Vagina (tissue), 2 donors: ENCODE measurements around the gene SELENOS. TPM values are rescaled to one million over a fixed set of nuclear protein-coding genes. Genes with fewer than 3 reads are reported as not detected.

Experiments
- DNase-seq, 2 donors: peaks; one replicate each; pipeline ENCODE4 v3.0.0-alpha.2; 2017; ENCODE audit errors: extremely low spot score in 2 of 2
- H3K27ac ChIP-seq: fragments of 200-600 bp; sonication (generic); one replicate; pipeline ENCODE4 v1.5.1; 2019
- H3K27me3 ChIP-seq: fragments of 200-600 bp; sonication (generic); one replicate; pipeline ENCODE4 v1.5.1; 2019
- H3K36me3 ChIP-seq, 2 donors: fragments of 200-600 bp; sonication (generic); one replicate each; pipeline ENCODE4 v1.5.1; 2017 to 2019
- H3K4me1 ChIP-seq: fragments of 200-600 bp; sonication (generic); one replicate; pipeline ENCODE4 v1.5.1; 2019
- H3K4me3 ChIP-seq, 2 donors: fragments of 200-600 bp; sonication (generic); 1 replicate in 1 of 2; 2 replicates in 1 of 2; pipeline ENCODE4 v1.5.1; 2016 to 2019
- H3K9me3 ChIP-seq: fragments of 200-600 bp; sonication (generic); one replicate; pipeline ENCODE4 v1.5.1; 2019
- POLR2A ChIP-seq, 2 donors: fragments of 450-650 bp; IDR thresholded peaks; one replicate each; pipeline ENCODE4 v1.6.1; 2017; ENCODE audit warnings: antibody characterized with exemption in 2 of 2, mild to moderate bottlenecking in 2 of 2, moderate library complexity in 2 of 2
- POLR2AphosphoS5 ChIP-seq, 2 donors: sonication (generic); formaldehyde crosslinking; IDR thresholded peaks; one replicate each; pipeline ENCODE4 v1.9.0; 2017; ENCODE audit warnings: antibody characterized with exemption in 2 of 2, mild to moderate bottlenecking in 2 of 2, low read depth in 1 of 2; ENCODE audit not compliant: insufficient read depth in 1 of 2
- intact Hi-C: fragments of 100-400 bp; cut with DNase I; formaldehyde crosslinking; loops from one replicate; pipeline ENCODE4 v1.15.1; 2023
- total RNA-seq: library from RNA; depleted of rRNA; stranded (reverse); fragments of >200 nt; gene quantifications from one replicate; pipeline ENCODE4 v1.2.3, GENCODE V29; 2016
- TF ChIP-seq, protein P1 (sequence below), 3 experiments: fragments of 450-650 bp in 2 of 3; fragments of 200-600 bp in 1 of 3; sonication (generic) in 1 of 3; IDR thresholded peaks; one replicate each; pipeline ENCODE4 v1.5.1; 2017 to 2019; ENCODE audit warnings: antibody characterized with exemption in 3 of 3, mild to moderate bottlenecking in 2 of 3, moderate library complexity in 2 of 3

The SELENOS gene, protein sequence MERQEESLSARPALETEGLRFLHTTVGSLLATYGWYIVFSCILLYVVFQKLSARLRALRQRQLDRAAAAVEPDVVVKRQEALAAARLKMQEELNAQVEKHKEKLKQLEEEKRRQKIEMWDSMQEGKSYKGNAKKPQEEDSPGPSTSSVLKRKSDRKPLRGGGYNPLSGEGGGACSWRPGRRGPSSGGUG
- 47.6 TPM for total RNA-seq

DNA sequence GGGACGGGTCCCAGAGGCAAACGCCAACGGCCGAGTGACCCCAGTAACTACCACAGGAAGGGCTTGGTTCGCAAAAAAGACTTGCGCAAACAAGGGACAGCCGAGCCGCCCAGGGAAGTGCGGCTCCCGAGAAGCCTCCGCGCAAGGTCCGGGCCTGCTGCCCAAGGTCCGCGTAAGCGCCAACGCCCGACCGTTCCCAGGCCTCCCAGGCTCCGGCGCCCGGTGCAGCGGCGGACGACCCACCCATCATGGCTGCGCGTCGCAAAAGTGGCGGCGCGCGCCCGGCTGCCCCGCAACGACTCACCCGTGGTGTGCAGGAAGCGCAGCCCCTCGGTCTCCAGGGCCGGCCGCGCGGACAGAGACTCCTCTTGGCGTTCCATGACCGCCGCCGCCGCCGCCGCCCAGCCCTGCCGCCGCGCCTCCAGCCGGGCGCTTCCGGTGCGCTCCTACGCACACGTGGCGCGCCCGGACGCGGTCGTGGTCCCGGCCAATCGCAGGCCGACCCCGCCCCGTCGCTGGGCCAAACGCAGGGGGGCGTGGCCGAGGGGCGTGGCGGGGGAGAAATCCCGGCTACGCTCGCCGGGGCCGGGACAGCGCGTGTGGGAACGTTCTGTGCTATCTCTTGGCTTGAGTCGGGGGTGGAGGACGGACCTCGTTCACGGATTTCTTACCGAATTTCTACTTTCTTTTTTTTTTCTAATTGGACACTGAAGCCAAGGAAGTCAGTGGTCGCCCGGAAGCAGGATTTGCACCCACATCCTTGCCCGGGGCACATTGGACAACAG lies at the start of gene SELENOS:
Gene SELENOS, minus strand, starts transcription at position 448 of the 785 bp plus-strand sequence. Its CDS starts 68 bp downstream, at position 380.
- peak within 1 kb of the TSS; percentile 87 to 94 for H3K4me3 ChIP-seq
- DNase-seq: no peak
- H3K4me1 ChIP-seq: peaks cover 19% of the 10 kb centered on the region
- H3K9me3 ChIP-seq: no peaks in the 10 kb centered on the region
- no peaks in the 10 kb centered on the region for H3K27me3 ChIP-seq
- peak within 1 kb of the TSS; percentile 82 for H3K27ac ChIP-seq
- H3K36me3 ChIP-seq: peaks cover 0 to 46% of the 10 kb centered on the region in 2 donors
- TF ChIP-seq, protein P1, sequence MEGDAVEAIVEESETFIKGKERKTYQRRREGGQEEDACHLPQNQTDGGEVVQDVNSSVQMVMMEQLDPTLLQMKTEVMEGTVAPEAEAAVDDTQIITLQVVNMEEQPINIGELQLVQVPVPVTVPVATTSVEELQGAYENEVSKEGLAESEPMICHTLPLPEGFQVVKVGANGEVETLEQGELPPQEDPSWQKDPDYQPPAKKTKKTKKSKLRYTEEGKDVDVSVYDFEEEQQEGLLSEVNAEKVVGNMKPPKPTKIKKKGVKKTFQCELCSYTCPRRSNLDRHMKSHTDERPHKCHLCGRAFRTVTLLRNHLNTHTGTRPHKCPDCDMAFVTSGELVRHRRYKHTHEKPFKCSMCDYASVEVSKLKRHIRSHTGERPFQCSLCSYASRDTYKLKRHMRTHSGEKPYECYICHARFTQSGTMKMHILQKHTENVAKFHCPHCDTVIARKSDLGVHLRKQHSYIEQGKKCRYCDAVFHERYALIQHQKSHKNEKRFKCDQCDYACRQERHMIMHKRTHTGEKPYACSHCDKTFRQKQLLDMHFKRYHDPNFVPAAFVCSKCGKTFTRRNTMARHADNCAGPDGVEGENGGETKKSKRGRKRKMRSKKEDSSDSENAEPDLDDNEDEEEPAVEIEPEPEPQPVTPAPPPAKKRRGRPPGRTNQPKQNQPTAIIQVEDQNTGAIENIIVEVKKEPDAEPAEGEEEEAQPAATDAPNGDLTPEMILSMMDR (IDR thresholded peaks at IDR 0.05): peak in 1 of 3 experiments; percentile 28
- TF ChIP-seq POLR2AphosphoS5 (IDR thresholded peaks at IDR 0.05; ENCODE audit: insufficient read depth in 1 of 2, low read depth in 1 of 2) (peak in 1 of 2 donors; percentile 77), POLR2A (IDR thresholded peaks at IDR 0.05) (peak in 1 of 2 donors; percentile 93)
- intact Hi-C loops: no loop called here

DNA sequence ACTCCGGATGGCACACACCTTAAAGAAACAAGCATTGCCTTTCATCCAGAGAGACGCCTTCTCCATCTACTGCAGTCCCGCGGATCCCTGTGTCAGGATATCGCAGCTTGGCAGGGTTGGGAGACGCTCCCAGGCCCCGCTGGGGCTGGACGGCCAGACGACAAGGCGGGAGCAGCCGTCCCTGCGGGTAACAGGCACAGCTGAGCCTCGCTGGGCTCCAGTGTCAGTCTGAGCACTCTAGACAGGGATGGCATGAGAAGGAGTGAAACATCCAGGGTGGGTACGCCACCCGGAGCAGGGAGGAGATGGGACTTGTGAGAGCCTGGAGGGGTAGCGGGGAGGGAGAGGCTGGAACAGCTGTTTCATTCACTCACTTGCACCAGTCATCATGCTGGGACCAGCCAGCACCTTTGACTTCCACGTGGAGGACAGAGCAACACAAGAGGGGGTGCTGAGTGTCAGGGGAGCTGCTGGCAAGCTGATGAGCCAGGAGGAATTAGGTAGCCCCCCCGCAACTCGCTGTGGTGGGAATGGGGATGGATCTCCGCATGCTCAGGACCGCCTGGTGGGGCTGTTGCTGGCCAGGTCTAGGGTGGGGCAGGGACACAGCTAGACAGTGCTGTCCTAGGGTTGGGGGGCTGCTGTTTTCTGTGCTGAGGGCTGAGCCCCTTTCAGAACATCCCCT lies 49.3 kb upstream of the SELENOS start:
- Histone ChIP-seq H3K36me3 (no peaks in the 10 kb centered on the region), H3K4me1 (no peaks in the 10 kb centered on the region), H3K4me3 (no peak overlapping the region), H3K9me3 (no peaks in the 10 kb centered on the region), H3K27me3 (no peaks in the 10 kb centered on the region), H3K27ac (no peak overlapping the region)
- TF ChIP-seq POLR2A (IDR thresholded peaks at IDR 0.05): no peak
- TF ChIP-seq, protein P1 (IDR thresholded peaks at IDR 0.05): no peak
- TF ChIP-seq POLR2AphosphoS5 (IDR thresholded peaks at IDR 0.05; ENCODE audit: insufficient read depth in 1 of 2, low read depth in 1 of 2): no peak
- DNase-seq: no peak
- intact Hi-C loops: no loop called here

DNA sequence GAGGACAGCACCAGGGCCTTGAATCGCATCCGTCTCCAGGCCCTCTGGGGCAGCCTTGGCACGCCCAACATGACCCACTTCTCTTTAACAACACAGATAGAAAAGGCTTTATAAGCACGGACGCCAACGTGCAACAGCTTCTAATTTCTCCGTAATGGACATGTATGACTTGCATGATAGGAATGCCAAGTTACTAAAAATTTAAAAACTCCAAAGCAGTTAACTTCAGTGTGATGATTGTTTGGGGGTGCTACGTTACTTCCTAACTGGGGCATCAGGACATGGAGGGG lies 48.7 kb upstream of the SELENOS start:
- intact Hi-C loops: no loop called here
- no peaks in the 10 kb centered on the region for H3K9me3 ChIP-seq
- no peaks in the 10 kb centered on the region for H3K4me1 ChIP-seq
- no peak overlapping the region for H3K4me3 ChIP-seq
- H3K27me3 ChIP-seq: no peaks in the 10 kb centered on the region
- no peak for DNase-seq
- TF ChIP-seq POLR2AphosphoS5 (IDR thresholded peaks at IDR 0.05; ENCODE audit: insufficient read depth in 1 of 2, low read depth in 1 of 2): no peak
- TF ChIP-seq, protein P1 (IDR thresholded peaks at IDR 0.05): no peak
- TF ChIP-seq POLR2A (IDR thresholded peaks at IDR 0.05): no peak
- no peak overlapping the region for H3K27ac ChIP-seq
- H3K36me3 ChIP-seq: no peaks in the 10 kb centered on the region

DNA sequence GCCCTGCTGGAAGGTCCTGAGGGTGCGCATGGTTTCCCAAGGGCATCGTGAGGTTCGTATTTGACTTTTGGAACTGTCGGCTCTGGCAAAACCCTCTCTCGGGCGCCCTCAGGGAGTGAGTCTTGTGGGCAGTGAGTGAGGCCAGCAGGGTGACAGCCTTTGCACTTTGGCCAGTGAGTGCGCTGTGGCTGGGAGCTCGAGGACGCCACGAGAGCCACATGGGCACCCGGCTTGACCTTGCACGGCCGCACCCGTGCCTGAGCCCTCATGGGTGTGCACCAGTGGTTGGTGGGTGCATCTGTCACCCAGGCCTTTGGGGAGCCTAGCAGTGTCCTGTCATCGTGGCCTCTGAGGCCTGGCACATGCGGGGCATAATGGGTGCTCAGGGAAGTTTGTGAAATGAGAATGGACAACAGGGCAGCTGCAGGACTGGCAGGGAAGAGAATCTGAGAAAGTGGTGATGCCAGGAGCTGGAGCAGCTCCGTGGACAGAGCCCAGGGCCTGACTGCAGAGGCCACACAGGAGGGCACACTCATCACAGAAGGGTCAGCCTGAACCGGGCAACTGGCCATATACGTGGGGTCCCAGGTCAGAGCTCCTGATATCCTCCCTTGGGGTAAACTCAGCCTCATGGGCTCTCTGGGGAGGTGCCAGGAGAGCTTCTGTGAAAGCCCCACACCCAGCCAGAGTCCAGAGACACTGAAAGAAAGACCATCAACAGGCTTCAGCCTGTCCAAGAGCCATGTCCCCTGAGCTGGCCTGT lies 48.2 kb upstream of the SELENOS start:
- intact Hi-C loops: no loop called here
- TF ChIP-seq POLR2AphosphoS5 (IDR thresholded peaks at IDR 0.05; ENCODE audit: insufficient read depth in 1 of 2, low read depth in 1 of 2): no peak
- TF ChIP-seq, protein P1 (IDR thresholded peaks at IDR 0.05): no peak
- no peak for TF ChIP-seq POLR2A (IDR thresholded peaks at IDR 0.05)

More for the DNA sequence above, 48.2 kb upstream of the SELENOS start:
- DNase-seq: no peak
- H3K27me3 ChIP-seq: no peaks in the 10 kb centered on the region
- H3K9me3 ChIP-seq: no peaks in the 10 kb centered on the region
- H3K27ac ChIP-seq: no peak overlapping the region
- H3K36me3 ChIP-seq: no peaks in the 10 kb centered on the region
- no peaks in the 10 kb centered on the region for H3K4me1 ChIP-seq
- no peak overlapping the region for H3K4me3 ChIP-seq
